Nephron progenitor cell (in vitro differentiated cells): ENCODE measurements around the gene PPP6R3.
A peak's percentile ranks its signal among the peaks of the same experiment; 100 is the strongest.

Experiments
- DNase-seq: peaks from one replicate; pipeline ENCODE4 v3.0.0; 2021
- H3K27ac Mint-ChIP-seq: 2 replicates; pipeline ENCODE4 v1.8.0; 2021; ENCODE audit warnings: mild to moderate bottlenecking, moderate library complexity, mixed read lengths
- H3K27me3 Mint-ChIP-seq: 2 replicates; pipeline ENCODE4 v1.8.0; 2021; ENCODE audit warnings: mild to moderate bottlenecking, low read depth, mixed read lengths; ENCODE audit not compliant: poor library complexity
- H3K36me3 Mint-ChIP-seq: 2 replicates; pipeline ENCODE4 v1.8.0; 2021; ENCODE audit warnings: low read depth, mixed read lengths
- H3K4me1 Mint-ChIP-seq: 2 replicates; pipeline ENCODE4 v1.8.0; 2021; ENCODE audit warnings: mixed read lengths
- H3K4me3 Mint-ChIP-seq: 2 replicates; pipeline ENCODE4 v1.8.0; 2021; ENCODE audit warnings: mild to moderate bottlenecking, moderate library complexity, mixed read lengths
- H3K9me3 Mint-ChIP-seq: 2 replicates; pipeline ENCODE4 v1.8.0; 2021; ENCODE audit warnings: mild to moderate bottlenecking, moderate library complexity, mixed read lengths
- CTCF ChIP-seq: fragments of 200-600 bp; sonication (generic); IDR thresholded peaks from 2 replicates; pipeline ENCODE4 v1.5.0; 2021; ENCODE audit warnings: antibody characterized with exemption

The PPP6R3 gene

DNA sequence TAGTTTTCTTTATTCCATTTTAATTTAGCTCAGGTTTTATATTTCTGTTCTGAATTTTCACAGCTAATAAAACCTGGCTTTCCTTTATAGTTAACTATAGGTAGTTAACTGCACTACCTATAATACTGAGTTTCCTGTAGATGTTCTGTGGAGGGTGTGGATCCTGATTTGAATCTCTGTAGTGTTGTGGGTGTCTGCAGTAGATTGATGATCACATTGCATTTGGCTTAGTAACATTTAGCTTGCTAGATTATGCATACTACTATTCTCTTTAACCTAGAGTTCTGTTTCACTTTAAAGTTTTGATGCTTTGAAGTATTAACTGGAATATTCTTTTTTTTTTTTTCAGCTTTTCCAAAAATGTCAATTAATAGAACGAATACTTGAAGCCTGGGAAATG lies 110.1 kb downstream of the PPP6R3 start:
- no peak for DNase-seq
- Mint-ChIP-seq H3K4me1 (no peaks in the 10 kb centered on the region), H3K9me3 (no peaks in the 10 kb centered on the region), H3K27ac (no peak overlapping the region), H3K36me3 (peaks cover 82% of the 10 kb centered on the region), H3K4me3 (no peak overlapping the region), H3K27me3 (no peaks in the 10 kb centered on the region)
- no peak for TF ChIP-seq CTCF

DNA sequence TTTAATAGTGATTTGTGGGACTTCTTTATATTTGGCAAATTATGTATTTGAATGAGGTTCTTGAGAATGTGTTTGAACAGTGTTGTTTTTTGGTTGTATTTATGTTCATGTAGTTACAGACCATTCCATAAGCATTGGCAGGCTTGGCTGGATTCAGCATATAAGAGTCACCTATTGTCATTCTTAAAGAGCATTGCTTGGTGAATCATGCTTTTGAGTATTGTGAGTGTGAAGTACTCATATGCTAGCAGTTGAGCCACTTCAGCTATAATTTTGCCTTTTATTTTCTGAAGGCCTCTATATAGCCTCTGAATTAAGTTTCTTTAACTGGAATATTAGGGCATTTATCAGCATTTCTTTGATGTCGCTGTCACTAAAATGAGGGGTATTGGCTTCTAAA lies 113.8 kb downstream of the PPP6R3 start:
- H3K27me3 Mint-ChIP-seq = no peaks in the 10 kb centered on the region
- H3K36me3 Mint-ChIP-seq = peaks cover 80% of the 10 kb centered on the region
- DNase-seq = no peak
- no peak overlapping the region for H3K4me3 Mint-ChIP-seq
- no peaks in the 10 kb centered on the region for H3K9me3 Mint-ChIP-seq
- no peak overlapping the region for H3K27ac Mint-ChIP-seq
- H3K4me1 Mint-ChIP-seq = no peaks in the 10 kb centered on the region
- no peak for TF ChIP-seq CTCF

DNA sequence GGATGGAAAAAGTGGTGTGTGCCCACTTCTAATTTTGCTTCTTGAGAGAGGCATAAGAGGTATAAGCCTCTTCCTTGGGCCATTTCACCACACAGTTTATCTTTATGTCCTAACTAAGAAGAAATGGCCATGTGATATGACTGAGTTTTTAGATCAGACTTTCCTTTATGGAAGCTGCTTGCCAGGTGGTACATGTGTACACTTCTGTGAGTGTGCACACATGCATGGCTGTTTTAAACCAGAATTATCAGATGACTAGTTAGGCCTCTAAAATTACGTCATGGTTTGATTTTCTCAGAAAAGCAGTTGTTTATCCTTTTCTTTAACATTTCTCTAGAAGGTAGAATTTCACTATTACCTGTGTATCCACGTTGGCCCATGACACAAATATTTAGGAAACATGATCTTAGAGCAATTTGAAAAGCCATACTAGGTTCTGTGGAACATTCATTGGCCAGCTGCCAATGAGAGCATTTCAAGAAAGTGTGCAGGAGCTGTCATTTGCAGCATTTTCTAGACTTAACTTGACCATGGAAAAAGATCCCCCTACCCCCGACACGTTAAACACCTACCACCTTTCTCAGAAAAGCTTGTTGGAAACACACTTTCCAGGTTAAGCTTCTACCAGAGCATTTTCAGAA lies 114.6 kb downstream of the PPP6R3 start:
- no peak for DNase-seq
- Mint-ChIP-seq H3K4me1 (no peaks in the 10 kb centered on the region), H3K9me3 (no peaks in the 10 kb centered on the region), H3K4me3 (no peak overlapping the region), H3K36me3 (peaks cover 84% of the 10 kb centered on the region), H3K27me3 (no peaks in the 10 kb centered on the region), H3K27ac (no peak overlapping the region)
- TF ChIP-seq CTCF = no peak

- Mint-ChIP-seq H3K27me3 (no peaks in the 10 kb centered on the region), H3K4me3 (no peak overlapping the region), H3K4me1 (no peaks in the 10 kb centered on the region), H3K27ac (no peak overlapping the region), H3K9me3 (no peaks in the 10 kb centered on the region), H3K36me3 (peaks cover 67% of the 10 kb centered on the region)
- no peak for TF ChIP-seq CTCF
- DNase-seq = no peak
Observed at GRCh38 chr11:68579455-68579854, 118.9 kb downstream of the PPP6R3 start.

GRCh38 chr11:68581439-68581838 lies 120.9 kb downstream of the PPP6R3 start:
- no peaks in the 10 kb centered on the region for H3K27me3 Mint-ChIP-seq
- H3K27ac Mint-ChIP-seq = peak overlapping the region; percentile 74
- H3K4me3 Mint-ChIP-seq = no peak overlapping the region
- DNase-seq = no peak
- peaks cover 72% of the 10 kb centered on the region for H3K36me3 Mint-ChIP-seq
- no peak for TF ChIP-seq CTCF
- H3K9me3 Mint-ChIP-seq = no peaks in the 10 kb centered on the region
- no peaks in the 10 kb centered on the region for H3K4me1 Mint-ChIP-seq

DNA sequence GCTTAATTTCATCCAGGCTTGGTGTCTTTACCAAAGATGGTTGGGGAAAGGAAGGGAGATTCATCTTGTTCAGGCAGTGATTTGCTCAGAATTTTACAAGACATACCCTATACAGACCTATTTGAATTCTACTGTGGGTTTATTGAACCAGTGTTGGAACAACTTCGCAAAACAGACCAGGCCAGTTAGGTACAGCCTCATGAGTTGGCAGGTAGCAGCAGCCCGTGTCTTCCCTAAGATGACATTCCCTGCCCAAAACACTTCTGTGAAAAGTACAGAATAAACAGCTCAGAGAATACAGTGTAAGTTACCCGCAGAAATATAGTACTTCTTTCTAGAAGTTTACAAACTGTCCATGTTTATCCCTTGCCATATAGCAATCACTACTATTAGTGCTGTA lies 121.3 kb downstream of the PPP6R3 start:
- no peaks in the 10 kb centered on the region for H3K9me3 Mint-ChIP-seq
- no peak for TF ChIP-seq CTCF
- no peak overlapping the region for H3K4me3 Mint-ChIP-seq
- no peaks in the 10 kb centered on the region for H3K4me1 Mint-ChIP-seq
- H3K36me3 Mint-ChIP-seq = peaks cover 71% of the 10 kb centered on the region
- peak overlapping the region; percentile 37 for H3K27ac Mint-ChIP-seq
- H3K27me3 Mint-ChIP-seq = no peaks in the 10 kb centered on the region
- DNase-seq = no peak
